H1 (cell line): ENCODE results near the gene HADH. TPM values are rescaled to one million over a fixed set of nuclear protein-coding genes. Genes with fewer than 3 reads are reported as not detected.

Source experiments
- CBX8 ChIP-seq: fragments of 300-800, 300-1000 bp; sonication (generic); IDR thresholded peaks from 2 replicates; pipeline ENCODE4 v1.7.1; 2016; ENCODE audit warnings: low read depth, low read length, borderline replicate concordance
- CTCF ChIP-seq, 3 experiments: IDR thresholded peaks; 1 replicate in 2 of 3; 2 replicates in 1 of 3; pipeline versions ENCODE4 v1.5.1 to v1.6.1; 2011; ENCODE audit warnings: low read length in 3 of 3, mild to moderate bottlenecking in 3 of 3, inconsistent platforms in 2 of 3, low read depth in 1 of 3, moderate library complexity in 1 of 3; ENCODE audit not compliant: insufficient read depth in 1 of 3; ENCODE audit errors: control extremely low read depth in 1 of 3
- SRF ChIP-seq: IDR thresholded peaks from 2 replicates; pipeline ENCODE4 v1.6.1; 2011; ENCODE audit warnings: mild to moderate bottlenecking, low read depth, low read length, moderate library complexity
- polyA plus RNA-seq, 7 experiments: library from polyadenylated mRNA; depleted of rRNA in 3 of 7; stranded (reverse) in 5 of 7; unstranded in 2 of 7; fragments of >200 nt in 5 of 7; fragments of 200-250 nt in 2 of 7; gene quantifications; 1 replicate in 5 of 7; 2 replicates in 1 of 7; 4 replicates in 1 of 7; pipeline versions ENCODE4 v1.2.1 to v1.2.3, GENCODE V29; 2011 to 2013; ENCODE audit warnings: missing spikeins in 2 of 7, mixed read lengths in 2 of 7
- total RNA-seq: library from RNA; stranded (reverse); fragmentation: NEBNext Ultra II Directional; extraction: Animal tissue kit (Norgen Biotek cat#: 25700); gene quantifications from 2 replicates; pipeline ENCODE4 v1.2.1, GENCODE V29; 2021

The HADH gene
- total and polyA plus RNA-seq, 2 of the 8 experiments (the other 6 are each of a cell fraction or from before 2014, with no cell fraction given) = 47.5 to 54.4 TPM

DNA sequence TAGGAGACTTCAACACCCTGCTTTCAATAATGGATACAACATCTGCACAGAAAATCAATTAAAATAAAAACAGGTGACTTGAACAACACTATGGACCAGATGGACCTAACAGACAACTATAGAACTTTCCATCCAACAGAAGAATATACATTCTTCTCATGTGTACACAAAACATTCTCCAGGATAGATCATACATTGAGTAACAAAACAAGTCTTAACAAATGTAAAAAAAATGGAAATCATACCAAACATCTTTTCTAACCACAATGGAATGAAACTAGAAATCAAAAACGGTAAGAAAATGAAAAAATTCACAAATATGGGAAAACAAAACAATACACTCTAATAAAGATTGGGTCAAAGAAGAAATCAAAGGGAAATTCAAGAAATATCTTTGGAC is 33.7 kb upstream of the HADH start (continued):
- TF ChIP-seq CTCF (IDR thresholded peaks at IDR 0.05; ENCODE audit: control extremely low read depth in 1 of 3, insufficient read depth in 1 of 3, low read depth in 1 of 3, low read length in 3 of 3) (no peak), SRF (no peak), CBX8 (no peak)
